ENCODE measurements around the gene ICOSLG.
"Not testable (repeated sequence)": the region's sequence is repeated elsewhere in the genome, so short reads cannot be mapped to it uniquely, and the experiment has no call there.

ICOSLG gene

DNA sequence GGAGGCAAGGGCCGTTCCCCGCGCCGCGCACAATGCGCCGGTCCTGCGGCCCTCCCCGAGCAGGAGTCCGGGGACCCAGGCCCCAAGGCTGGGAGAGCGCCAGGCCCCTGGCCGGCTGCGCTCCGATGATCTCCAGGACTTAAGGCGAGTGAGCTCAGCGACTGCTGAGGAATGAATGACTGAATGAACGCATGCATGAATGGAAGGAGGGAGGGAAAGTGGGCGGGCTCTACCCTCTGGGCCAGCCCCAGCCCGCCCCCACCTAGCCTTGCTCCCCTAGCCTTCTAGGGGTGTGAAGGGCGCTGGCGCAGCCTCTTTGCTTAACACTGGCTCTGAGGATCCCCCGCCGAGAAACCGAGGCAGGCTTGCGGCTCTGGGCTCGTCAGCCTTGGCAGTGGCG lies 538 bp upstream of the ICOSLG start:
- in situ Hi-C loops (cut with HindIII; ENCODE audit: low pct_ligation_motif_present, low pct_unique_long_range_greater_than_20kb, low sequenced_read_pairs); DNase-seq: not testable (repeated sequence)

DNA sequence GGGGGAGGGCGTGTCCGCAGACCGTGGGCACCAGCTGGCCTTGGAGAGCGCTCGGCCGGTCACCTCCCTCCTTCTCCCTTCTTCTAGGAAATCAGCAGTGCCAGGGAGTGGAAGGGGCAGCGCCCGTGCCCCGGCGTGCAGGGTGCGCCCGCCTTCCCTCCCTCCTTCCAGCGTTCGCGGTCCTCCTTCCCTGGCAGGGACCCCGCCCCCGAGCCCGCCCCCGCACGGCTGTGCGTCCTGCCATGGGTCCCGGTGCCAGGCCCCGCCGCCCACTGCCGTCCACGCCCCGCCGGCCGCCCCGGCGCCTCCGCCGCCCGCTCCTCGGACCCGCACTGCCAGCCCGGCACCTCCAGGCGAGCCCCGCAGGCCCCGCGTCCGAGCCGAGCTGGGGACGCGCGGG lies 390 bp downstream of the ICOSLG start:
- in situ Hi-C loops (cut with HindIII; ENCODE audit: low pct_ligation_motif_present, low pct_unique_long_range_greater_than_20kb, low sequenced_read_pairs); DNase-seq: not testable (repeated sequence)

DNA sequence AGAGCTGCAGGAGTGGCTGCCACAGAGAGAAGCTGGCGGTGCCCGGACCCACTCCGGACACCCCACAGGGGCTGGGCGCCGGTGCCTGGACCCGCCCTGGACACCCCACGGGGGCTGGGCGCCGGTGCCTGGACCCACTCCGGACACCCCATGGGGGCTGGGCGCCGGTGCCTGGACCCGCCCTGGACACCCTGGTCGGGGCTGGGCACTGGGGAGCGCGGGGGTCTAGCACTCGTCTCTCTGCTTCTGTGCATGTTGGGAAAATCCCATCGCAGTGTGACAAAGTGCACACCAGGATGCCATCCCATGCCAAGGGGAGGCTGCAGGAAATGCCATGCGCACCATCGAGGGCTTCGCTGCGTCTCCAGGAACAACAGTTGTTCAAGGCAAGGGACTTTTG lies 11.2 kb downstream of the ICOSLG start:
- in situ Hi-C loops (cut with HindIII; ENCODE audit: low pct_ligation_motif_present, low pct_unique_long_range_greater_than_20kb, low sequenced_read_pairs); DNase-seq: not testable (repeated sequence)

DNA sequence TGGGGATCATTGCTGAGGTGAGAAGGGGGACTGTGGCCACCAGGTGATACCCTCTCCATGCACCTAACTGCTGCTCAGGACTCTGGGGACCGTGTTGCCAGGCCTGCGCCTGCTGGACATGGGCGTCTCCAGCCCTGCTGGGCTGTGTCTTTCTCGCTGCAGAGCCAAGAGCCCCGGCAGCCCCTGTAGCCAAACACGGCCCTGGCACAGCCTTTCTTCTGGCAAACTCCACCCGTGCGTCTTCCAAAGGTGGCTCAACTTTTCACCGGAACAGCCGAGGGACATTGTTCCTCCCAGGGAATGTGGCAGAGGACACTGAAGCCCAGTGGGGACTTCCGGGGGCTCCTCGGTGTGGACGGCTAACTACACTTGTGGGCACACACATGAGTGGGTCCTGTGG lies 12.6 kb downstream of the ICOSLG start:
- in situ Hi-C loops (cut with HindIII; ENCODE audit: low pct_ligation_motif_present, low pct_unique_long_range_greater_than_20kb, low sequenced_read_pairs): not testable (repeated sequence)

DNA sequence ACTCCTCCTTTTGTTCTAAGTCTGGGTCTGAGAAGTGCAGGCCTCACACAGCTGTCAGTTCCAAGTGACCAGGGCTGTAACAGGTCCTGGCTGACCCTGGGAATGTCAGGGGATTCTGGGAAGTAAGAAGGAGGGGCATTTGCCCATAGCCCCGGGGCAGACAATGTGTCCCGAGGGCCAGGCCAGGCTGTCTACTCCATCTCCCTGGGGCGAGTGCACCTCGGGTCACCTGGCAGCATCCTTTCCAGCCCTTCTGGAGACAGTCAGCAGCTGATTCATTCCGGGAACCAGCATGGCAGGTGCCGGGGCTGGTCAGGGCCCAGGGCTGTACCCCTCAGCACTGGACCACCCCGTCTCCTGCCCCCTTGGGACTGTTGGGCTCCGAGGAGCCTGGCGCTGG lies 13.1 kb downstream of the ICOSLG start:
- DNase-seq; in situ Hi-C loops (cut with HindIII; ENCODE audit: low pct_ligation_motif_present, low pct_unique_long_range_greater_than_20kb, low sequenced_read_pairs): not testable (repeated sequence)

More for the DNA sequence above, 12.6 kb downstream of the ICOSLG start:
- not testable (repeated sequence) for DNase-seq

DNA sequence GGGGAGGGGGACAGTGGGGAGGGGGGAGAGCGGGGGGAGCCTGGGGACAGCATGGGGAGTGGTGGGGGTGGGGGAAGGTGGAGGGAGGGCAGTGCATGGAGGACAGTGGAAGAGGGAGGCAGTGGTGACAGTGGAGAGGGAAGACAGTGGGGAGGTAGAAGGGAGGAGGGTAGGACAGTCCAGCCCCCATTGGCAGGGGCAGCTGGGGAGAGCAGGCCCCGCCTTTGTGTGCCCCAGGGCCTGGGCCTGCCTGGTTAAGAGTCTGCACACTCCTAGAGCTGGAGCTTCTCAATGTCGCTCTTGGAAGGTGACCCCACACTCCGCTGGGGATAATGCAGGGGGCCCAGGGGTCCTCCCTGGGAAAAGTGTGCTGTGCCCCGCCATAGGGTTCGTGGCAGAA lies 15.1 kb downstream of the ICOSLG start:
- DNase-seq; in situ Hi-C loops (cut with HindIII; ENCODE audit: low pct_ligation_motif_present, low pct_unique_long_range_greater_than_20kb, low sequenced_read_pairs): not testable (repeated sequence)

DNA sequence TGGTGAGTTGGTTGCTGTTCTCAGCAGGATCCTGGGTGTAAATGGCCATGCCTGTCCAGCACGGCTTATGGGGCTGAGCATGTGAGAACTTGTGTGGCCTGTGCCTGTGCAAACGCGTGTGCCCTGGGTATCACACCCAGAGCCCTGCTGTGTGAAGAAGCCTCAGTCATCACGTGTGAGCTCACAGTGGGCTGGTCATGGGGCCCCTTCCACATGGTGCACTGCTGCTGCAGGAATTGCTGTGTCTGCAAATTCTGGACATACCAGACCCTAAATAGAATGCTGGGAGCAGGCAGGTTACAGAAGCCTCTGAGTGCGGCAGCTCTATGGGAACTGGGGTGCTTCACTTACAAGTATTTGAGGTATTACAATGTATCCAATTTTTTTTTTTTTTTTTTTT lies 17.4 kb downstream of the ICOSLG start:
- DNase-seq; in situ Hi-C loops (cut with HindIII; ENCODE audit: low pct_ligation_motif_present, low pct_unique_long_range_greater_than_20kb, low sequenced_read_pairs): not testable (repeated sequence)

DNA sequence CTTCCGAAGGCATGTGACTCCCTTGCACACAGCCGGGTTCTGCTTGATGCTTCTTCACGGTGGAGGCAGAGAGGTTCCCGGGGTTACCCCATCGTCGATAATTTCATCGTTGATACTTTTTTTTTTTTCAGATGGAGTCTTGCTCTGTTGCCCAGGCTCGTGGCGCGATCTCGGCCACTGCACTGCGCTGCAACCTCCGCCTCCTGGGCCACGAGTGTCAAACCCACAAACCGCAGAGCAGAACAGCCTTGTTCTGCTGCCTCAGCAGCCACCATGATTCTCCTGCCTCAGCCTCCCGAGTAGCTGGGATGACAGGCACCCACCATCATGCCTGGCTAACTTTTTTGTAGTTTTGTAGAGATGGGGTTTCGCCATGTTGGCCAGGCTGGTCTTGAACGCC lies 20.1 kb downstream of the ICOSLG start:
- in situ Hi-C loops (cut with HindIII; ENCODE audit: low pct_ligation_motif_present, low pct_unique_long_range_greater_than_20kb, low sequenced_read_pairs); DNase-seq: not testable (repeated sequence)

DNA sequence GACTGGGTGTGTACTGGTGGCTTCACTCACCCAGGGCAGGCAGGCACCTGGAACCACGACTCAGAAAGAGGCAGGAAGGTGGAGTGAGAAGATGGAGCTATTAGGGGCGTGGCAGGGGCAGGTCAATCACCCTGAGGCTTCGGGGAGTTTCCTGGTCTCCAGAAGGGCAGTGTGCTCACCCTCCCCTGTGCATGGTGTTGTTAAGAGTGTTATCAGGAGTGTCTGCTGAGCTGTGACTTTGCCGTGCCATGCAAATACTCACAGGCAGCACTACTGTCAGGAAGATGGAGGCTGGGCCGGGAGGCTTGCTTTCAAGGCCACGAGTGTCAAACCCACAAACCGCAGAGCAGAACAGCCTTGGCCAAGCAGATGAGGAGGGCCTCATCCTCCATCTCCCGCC lies 22.3 kb downstream of the ICOSLG start:
- in situ Hi-C loops (cut with HindIII; ENCODE audit: low pct_ligation_motif_present, low pct_unique_long_range_greater_than_20kb, low sequenced_read_pairs); DNase-seq: not testable (repeated sequence)

DNA sequence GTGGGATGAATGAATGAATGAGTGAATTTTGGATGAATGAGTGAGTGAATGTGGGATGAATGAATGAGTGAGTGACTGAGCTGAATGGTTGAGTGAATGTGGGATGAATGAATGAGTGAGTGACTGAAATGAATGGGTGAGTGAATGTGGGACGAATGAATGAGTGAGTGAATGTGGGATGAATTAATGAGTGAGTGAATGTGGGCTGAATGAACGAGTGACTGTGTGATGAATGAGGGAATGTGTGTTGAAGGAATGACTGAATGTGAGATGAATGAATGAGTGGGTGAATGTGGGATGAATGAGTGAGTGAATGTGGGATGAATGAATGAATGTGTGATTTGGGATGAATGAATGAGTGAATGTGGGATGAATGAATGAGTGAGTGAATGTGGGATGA lies 28.8 kb downstream of the ICOSLG start:
- in situ Hi-C loops (cut with HindIII; ENCODE audit: low pct_ligation_motif_present, low pct_unique_long_range_greater_than_20kb, low sequenced_read_pairs); DNase-seq: not testable (repeated sequence)

DNA sequence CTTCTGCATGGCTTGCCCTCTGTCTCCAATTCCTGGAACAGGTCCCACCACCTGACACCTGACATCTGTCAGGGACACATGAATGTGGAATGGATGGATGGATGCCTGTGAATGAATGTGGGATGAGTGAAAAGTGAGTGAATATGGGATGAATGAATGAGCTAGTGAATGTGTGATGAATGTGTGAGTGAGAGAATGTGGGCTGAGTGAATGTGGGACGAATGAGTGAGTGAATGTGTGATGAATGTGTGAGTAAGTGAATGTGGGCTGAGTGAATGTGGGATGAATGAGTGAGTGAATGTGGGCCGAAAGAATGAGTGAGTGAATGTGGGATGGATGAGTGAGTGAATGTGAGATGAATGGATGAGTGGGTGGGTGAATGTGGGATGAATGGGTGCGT lies 29.2 kb downstream of the ICOSLG start:
- in situ Hi-C loops (cut with HindIII; ENCODE audit: low pct_ligation_motif_present, low pct_unique_long_range_greater_than_20kb, low sequenced_read_pairs); DNase-seq: not testable (repeated sequence)

DNA sequence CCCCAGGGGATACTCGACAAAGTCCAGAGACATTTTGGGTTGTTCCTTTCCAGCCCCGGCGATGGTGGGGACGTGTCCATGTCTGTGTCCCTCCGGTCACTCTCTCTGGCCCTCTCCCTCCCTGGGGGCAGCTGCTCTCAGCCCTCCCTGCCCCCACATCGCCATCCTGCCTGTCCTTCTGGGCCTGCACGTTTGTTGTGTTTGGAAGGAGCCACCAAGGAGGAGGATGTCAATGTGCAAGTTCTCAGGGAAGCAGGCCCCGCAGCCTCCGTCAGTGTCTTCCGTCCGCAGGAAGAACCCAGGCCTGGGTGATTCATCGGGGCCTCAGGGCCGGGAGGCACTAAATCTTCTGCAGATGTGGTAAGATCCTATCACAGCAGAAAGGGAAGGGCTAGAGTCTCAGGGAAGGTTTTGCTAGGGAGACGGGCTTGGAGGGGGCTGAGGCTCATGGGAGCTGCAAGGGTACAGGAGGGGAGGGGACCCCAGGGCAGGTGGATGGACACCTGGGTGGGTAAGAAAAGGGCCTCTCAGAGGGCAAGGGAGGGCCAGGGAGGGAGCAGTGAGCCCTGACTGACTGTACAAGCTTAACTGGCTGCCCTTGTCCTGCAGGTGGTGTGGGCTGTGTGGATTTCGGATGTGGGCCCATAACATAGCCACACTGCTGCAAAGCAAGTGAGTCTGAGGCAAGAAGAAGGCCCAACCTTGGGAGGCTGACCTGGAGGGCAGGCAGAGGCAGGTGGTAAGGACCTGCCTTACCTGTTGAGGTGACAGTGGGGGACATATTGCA lies 32.7 kb downstream of the ICOSLG start:
- in situ Hi-C loops (cut with HindIII; ENCODE audit: low pct_ligation_motif_present, low pct_unique_long_range_greater_than_20kb, low sequenced_read_pairs); DNase-seq: not testable (repeated sequence)

DNA sequence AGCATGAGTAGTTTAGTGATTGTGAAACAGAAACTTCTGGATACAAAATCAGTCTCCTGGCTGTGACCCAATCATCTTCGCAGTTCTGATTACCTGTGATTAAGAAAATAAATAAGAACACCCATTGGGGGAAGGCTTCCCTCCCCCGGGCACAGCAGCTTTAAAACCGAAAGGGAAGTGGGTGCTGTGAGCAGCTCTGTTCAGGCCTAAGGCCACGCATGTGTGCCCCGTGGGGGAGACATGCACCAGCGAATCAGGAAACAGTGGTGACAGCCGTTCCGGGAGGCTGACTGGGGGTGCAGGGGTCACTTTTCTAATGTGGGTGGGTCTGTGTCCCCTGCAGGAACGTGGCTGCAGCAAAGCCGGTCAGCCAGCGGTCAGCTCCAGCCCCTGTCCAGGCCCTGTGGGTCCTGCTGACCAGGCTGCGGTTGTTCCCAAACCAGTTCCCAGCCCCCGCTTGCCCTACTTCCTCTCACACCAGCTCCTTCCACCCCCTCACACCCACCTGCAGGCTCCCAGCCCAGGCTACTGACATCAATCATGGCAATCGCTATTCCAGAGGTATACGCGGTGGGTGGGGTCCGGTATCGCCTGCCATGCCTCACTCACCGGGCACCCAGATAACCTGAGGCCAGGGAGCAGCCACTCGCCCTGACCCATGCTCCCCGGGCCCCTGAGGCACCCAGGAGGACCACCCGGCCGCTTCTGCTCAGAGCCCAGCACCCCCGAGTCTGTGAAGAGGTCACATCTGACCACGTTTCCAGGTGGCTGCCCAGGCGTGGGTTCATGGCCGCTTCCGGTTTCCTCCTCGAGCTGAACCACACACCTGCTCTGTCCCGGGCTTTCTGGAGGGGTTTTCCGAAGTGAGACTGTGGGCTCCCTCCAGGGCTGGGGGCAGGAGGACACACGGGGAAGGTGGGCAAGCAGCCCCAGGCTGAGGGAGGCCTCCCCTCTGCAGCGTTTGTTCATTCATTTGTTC lies 33.8 kb downstream of the ICOSLG start:
- DNase-seq; in situ Hi-C loops (cut with HindIII; ENCODE audit: low pct_ligation_motif_present, low pct_unique_long_range_greater_than_20kb, low sequenced_read_pairs): not testable (repeated sequence)

DNA sequence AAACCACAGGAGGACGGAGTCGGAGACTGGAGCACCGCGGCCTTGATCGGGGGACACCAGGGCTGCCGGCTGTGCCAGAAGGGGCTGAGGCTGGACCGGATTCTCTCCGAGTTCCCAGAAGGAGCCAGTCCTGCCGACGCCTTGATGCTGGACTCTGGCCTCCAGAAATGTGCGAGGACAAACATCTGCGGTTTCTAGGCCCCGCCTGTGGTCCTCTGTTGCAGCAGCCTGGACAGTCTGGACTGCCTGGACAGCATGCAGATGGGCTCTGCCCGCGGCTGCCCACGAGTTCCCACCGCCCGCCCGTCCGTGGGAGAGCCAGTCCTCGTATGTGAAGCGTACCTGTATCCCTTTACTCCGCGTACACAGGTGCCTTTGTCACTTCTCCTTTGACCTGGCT lies 34.6 kb downstream of the ICOSLG start:
- in situ Hi-C loops (cut with HindIII; ENCODE audit: low pct_ligation_motif_present, low pct_unique_long_range_greater_than_20kb, low sequenced_read_pairs); DNase-seq: not testable (repeated sequence)

DNA sequence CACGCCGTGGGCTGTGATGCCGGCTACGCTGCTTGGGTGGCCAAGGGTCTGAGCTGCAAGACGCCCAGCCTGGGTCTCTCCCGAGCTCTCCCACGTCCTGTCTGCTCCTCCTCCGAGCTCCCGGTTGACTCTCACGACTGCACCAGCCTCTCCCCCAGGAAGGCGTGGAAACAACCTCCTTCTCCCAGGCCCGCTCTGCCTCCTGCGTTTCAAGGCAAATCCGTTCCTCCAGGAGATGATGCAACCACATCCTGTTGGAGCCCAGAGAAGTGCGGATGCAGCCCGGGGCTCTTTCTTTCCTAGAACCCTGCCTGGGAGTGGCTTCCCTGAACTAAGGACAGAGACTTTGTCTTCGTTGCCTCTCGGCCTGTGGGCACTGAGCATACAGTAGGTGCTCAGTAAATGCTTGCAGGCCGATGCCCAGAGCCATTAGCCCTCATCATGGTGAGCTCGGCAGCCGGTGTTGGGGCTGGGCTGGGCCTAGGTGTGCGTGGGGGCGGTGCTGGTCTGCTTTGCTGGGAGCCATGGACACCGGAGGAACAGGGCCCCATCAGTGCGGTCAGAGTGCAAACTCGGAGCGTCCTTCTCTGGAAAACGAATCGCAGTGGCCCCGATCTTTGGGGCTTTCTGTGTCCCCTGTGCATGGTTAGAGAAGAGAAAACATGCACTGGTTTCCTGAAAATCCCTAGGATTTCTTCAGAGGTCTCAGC lies 38.0 kb downstream of the ICOSLG start:
- DNase-seq; in situ Hi-C loops (cut with HindIII; ENCODE audit: low pct_ligation_motif_present, low pct_unique_long_range_greater_than_20kb, low sequenced_read_pairs): not testable (repeated sequence)

DNA sequence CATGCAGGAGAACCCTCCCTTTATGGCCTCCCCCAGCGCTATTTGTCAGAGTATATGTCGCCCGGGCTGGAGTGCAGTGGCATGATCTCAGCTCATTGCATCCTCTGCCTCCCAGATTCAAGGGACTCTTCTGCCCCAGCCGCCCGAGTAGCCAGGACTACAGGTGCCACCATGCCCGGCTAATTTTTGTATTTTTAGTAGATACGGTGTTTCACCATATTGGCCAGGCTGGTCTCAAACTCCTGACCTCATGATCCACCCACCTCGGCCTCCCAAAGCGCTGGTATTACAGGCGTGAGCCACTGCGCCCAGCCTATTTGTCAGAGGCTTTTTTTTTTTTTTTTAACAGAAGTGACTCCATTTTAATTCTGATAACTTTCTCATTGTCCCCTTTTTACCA lies 40.7 kb downstream of the ICOSLG start:
- in situ Hi-C loops (cut with HindIII; ENCODE audit: low pct_ligation_motif_present, low pct_unique_long_range_greater_than_20kb, low sequenced_read_pairs): not testable (repeated sequence)

DNA sequence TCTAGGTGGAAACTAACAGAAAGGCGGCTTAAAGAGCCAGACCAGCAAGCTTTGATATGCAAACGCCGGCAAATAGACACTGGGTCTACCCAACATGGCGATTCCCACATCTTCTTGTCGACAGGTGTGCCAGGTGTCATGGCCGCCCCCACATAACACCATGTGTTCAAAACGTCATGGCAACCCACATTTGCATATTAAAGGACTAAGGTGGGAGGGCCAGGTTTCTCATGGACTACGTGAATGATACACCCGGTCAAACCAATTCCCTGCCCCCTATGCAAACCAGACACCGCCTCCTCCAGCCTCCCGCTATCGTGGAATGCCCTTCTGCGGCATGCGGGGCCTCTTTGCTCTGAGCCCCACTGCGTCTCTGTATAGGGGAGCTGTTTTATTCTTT lies 41.3 kb downstream of the ICOSLG start:
- in situ Hi-C loops (cut with HindIII; ENCODE audit: low pct_ligation_motif_present, low pct_unique_long_range_greater_than_20kb, low sequenced_read_pairs): no loop called here
- no peak for DNase-seq

More for the DNA sequence above, 40.7 kb downstream of the ICOSLG start:
- not testable (repeated sequence) for DNase-seq

DNA sequence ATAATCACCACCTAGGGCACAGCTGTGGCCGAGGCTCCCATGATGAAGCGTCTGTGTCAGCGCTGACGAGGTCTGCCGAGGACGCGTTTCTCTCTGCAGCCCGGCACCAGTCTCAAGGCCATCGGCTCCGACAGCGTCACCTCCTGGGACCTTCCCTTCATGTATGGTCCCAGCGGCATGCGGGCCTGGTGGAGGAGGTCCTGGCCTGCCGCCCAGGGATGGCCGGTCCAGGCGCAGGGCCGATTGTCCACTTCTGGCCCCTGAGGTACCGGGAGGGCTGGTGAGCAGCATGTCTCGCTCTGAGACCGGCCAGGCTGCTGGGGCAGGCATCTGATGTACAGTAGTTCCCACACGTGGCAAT lies 43.6 kb downstream of the ICOSLG start:
- in situ Hi-C loops (cut with HindIII; ENCODE audit: low pct_ligation_motif_present, low pct_unique_long_range_greater_than_20kb, low sequenced_read_pairs); DNase-seq: not testable (repeated sequence)
